Measurements from ENCODE around the gene ZNF134. TPM values are rescaled to one million over a fixed set of nuclear protein-coding genes. Genes with fewer than 3 reads are reported as not detected.

ZNF134 gene
- 6.6 to 9.0 TPM (median 8.3 TPM) in 5 replicates for total RNA-seq (2022; extraction: Qiagen RNA extraction; ENCODE audit: low read depth)

DNA sequence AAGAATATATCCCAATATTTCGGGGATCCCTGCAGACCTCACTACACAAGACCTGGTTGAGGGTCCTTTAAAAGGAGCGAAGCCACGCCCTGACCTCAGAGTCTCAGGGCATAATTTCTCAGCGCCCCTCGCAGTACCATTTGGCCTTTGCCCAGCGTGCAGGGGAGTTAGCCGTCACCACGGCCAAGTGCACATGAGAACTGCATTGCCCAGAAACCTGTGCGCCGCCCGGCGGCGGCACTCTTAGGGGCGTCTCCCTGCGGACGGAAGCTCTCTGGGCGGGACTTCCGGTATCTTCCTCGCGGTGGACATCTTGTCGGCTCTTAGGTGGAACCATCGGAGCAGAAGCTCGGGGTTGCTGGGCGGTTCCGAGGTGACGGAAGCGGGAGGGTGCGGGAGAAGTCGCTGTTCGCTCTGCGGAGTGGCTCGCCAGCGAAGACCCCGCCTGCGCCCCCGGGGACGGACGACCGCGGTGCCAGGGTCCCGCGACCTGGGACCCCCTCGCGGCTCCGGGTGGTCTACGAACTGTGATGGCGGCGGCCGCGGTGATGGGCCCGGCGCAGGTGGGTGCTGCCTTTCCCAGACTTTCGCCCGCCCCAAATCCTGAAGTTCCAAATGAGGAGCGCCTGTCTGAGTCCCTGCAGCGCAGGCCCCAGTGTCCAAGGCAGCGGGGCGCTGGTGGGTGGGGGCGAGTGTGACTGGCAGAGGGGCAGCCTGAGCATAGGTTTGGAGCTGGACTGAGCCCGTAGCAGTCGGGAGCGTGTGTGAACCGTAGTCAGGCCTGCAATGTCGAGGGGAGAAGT, at the start of gene ZNF134:
ZNF134 (plus strand) TSS at position 302 of the 803 bp plus-strand sequence. CDS start 5,227 bp downstream, outside the sequence.

GRCh38 chr19:57578487-57579205, 35.4 kb upstream of the ZNF134 start, which contains the start of gene ZNF416:
TSS of gene ZNF416 (minus strand) at chr19:57578911. CDS start at chr19:57578704, 207 bp downstream.

DNA sequence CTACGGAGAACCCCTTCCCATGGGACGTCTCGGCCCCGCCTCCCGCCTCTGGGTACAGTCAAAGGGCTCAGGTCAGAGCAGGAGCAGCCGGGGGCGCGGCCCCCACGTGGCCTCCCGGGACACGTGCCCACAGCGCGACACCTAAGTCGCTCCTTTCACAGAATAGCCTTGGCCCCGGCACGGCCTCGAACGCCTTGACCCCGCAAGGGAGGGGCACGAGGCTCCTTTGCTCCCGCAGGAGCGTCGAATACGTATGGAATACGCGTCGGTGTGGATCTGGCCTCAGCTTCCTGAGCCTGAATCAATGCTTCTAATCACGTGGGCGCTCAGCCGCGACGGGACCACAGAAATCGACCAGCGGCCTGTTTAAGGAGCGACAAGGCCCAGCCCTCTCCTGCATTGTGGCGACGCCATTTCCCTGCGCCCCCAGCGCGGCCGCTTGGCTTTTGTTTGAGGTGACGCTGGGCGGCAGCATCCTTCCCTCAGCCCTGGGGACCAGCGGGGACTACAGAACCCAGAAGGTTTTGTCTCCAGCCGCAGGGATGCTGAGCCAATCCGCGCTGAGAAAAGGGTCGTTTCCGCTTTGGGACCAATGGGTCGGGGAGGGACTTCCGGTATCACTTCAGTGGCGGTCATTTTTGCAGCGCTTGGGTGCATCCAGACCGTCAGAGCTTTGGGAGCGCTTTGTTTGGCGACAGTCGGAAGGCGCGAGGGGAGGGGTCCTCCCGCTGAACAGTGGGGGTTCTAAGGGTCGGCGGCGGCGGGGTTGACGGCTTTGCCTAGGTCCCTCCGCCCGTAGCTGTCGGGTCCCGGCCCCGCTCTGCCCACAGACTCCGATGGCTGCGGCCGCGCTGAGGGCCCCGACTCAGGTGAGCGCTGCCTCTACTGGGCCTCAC, 30.3 kb upstream of the ZNF134 start, which contains the start of gene ZIK1:
ZIK1 (plus strand) TSS at position 625 of the 896 bp plus-strand sequence; CDS start at position 837, 212 bp downstream.

GRCh38 chr19:57599761-57600383, 14.2 kb upstream of the ZNF134 start, which contains the start of gene ZNF530:
TSS of gene ZNF530 (plus strand) at chr19:57599885. CDS start at chr19:57604346, 4,461 bp downstream.

DNA sequence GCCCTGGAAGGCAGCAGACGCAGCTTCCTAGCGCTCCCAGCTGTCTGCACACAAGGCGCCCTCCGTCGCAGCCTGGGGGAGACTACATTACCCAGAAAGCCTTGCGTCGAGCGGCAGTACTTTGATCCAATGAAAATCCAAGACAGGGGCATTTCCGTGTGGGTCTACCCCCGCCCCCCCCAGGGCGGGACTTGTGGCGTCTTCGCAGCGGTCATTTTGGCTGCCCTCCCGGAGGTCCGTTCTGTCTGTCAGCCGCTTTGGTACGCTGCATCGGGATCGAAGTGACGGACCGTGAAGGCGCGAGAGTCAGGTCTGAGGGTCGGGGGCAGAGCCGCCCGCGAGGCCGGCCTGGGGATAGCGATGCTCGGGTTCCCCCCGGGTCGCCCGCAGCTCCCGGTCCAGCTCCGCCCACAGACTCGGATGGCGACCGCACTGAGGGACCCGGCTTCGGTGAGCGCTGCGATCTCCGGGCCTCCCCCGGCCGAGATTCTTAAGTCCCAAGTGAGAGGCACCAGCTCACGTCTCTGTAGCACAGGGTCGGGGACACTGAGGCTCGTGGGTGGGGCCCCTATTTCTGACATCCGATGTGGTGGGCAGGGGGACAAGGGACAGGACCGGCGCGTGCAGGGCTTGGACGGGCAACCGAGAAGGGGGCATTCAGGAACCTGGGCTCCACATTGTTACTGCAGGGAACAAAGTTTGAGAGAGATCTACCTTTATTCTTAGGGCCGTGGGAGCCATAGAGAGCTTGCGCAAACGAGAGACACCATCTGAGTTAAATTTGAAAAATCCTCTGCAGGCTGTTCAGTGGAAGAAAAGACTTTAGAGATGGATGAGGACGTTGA, 19.2 kb downstream of the ZNF134 start, which contains the start of gene ZNF211:
ZNF211 (plus strand) TSS at position 182 of the 845 bp plus-strand sequence; CDS start at position 361, 179 bp downstream.

GRCh38 chr19:57668635-57669034, 54.6 kb downstream of the ZNF134 start, which contains the start of gene ZSCAN4:
TSS of gene ZSCAN4 (plus strand) at chr19:57668935. CDS start at chr19:57676146, 7,211 bp downstream.

Other genes with a start within 250 kb of the ZNF134 start
- gene ZNF548, start 224.4 kb upstream of the ZNF134 start, total RNA-seq (2022; extraction: Qiagen RNA extraction; ENCODE audit: low read depth), result 4.0 to 4.7 TPM (median 4.4 TPM) in 5 replicates
- 4.2 to 6.8 TPM (median 4.7 TPM) in 5 replicates for gene ZNF17, start 203.1 kb upstream of the ZNF134 start, total RNA-seq (2022; extraction: Qiagen RNA extraction; ENCODE audit: low read depth)
- gene ZNF749, start 178.9 kb upstream of the ZNF134 start, total RNA-seq (2022; extraction: Qiagen RNA extraction; ENCODE audit: low read depth), result 15.2 to 17.6 TPM (median 16.7 TPM) in 5 replicates
- 0.03 to 0.06 TPM (median 0.05 TPM) in 3 of 5 replicates, not detected in the others for gene VN1R1, start 157.1 kb upstream of the ZNF134 start, total RNA-seq (2022; extraction: Qiagen RNA extraction; ENCODE audit: low read depth)
- gene ZNF772, start 136.7 kb upstream of the ZNF134 start, total RNA-seq (2022; extraction: Qiagen RNA extraction; ENCODE audit: low read depth), result 1.3 to 1.8 TPM (median 1.5 TPM) in 5 replicates
- 6.3 to 7.1 TPM (median 6.7 TPM) in 5 replicates for gene ZNF419, start 126.5 kb upstream of the ZNF134 start, total RNA-seq (2022; extraction: Qiagen RNA extraction; ENCODE audit: low read depth)
- gene ZNF773, start 114.3 kb upstream of the ZNF134 start, total RNA-seq (2022; extraction: Qiagen RNA extraction; ENCODE audit: low read depth), result 4.6 to 6.0 TPM (median 4.9 TPM) in 5 replicates
- gene ZNF549, start 86.9 kb upstream of the ZNF134 start, total RNA-seq (2022; extraction: Qiagen RNA extraction; ENCODE audit: low read depth), result 1.4 to 2.3 TPM (median 1.7 TPM) in 5 replicates
- 3.0 to 4.3 TPM (median 3.8 TPM) in 5 replicates for gene ZNF550, start 54.4 kb upstream of the ZNF134 start, total RNA-seq (2022; extraction: Qiagen RNA extraction; ENCODE audit: low read depth)
- gene ZNF416, start 35.3 kb upstream of the ZNF134 start, total RNA-seq (2022; extraction: Qiagen RNA extraction; ENCODE audit: low read depth), result 4.0 to 4.9 TPM (median 4.6 TPM) in 5 replicates
- gene ZIK1, start 30.1 kb upstream of the ZNF134 start, total RNA-seq (2022; extraction: Qiagen RNA extraction; ENCODE audit: low read depth), result not detected in 5 replicates
- 4.6 to 5.5 TPM (median 4.9 TPM) in 5 replicates for gene ZNF530, start 14.4 kb upstream of the ZNF134 start, total RNA-seq (2022; extraction: Qiagen RNA extraction; ENCODE audit: low read depth)
- gene ZNF211, start 18.9 kb downstream of the ZNF134 start, total RNA-seq (2022; extraction: Qiagen RNA extraction; ENCODE audit: low read depth), result 5.2 to 6.6 TPM (median 6.4 TPM) in 5 replicates
- not detected in 5 replicates for gene ZSCAN4, start 54.7 kb downstream of the ZNF134 start, total RNA-seq (2022; extraction: Qiagen RNA extraction; ENCODE audit: low read depth)
- 4.6 to 6.3 TPM (median 5.4 TPM) in 5 replicates for gene ZNF551, start 67.7 kb downstream of the ZNF134 start, total RNA-seq (2022; extraction: Qiagen RNA extraction; ENCODE audit: low read depth)
- not detected in 5 replicates for gene ZNF154, start 95.0 kb downstream of the ZNF134 start, total RNA-seq (2022; extraction: Qiagen RNA extraction; ENCODE audit: low read depth)
- 0.78 to 1.0 TPM (median 0.82 TPM) in 5 replicates for gene ZNF671, start 113.4 kb downstream of the ZNF134 start, total RNA-seq (2022; extraction: Qiagen RNA extraction; ENCODE audit: low read depth)
- gene ZNF776, start 132.6 kb downstream of the ZNF134 start, total RNA-seq (2022; extraction: Qiagen RNA extraction; ENCODE audit: low read depth), result 6.1 to 6.9 TPM (median 6.3 TPM) in 5 replicates
- 6.4 to 7.9 TPM (median 7.0 TPM) in 5 replicates for gene ZNF586, start 155.4 kb downstream of the ZNF134 start, total RNA-seq (2022; extraction: Qiagen RNA extraction; ENCODE audit: low read depth)
- 4.6 to 6.1 TPM (median 5.6 TPM) in 5 replicates for gene ZNF552, start 200.7 kb downstream of the ZNF134 start, total RNA-seq (2022; extraction: Qiagen RNA extraction; ENCODE audit: low read depth)
- gene ZNF587B, start 216.1 kb downstream of the ZNF134 start, total RNA-seq (2022; extraction: Qiagen RNA extraction; ENCODE audit: low read depth), result 8.9 to 10.8 TPM (median 9.7 TPM) in 5 replicates
- 6.2 to 8.4 TPM (median 8.1 TPM) in 5 replicates for gene ZNF587, start 235.6 kb downstream of the ZNF134 start, total RNA-seq (2022; extraction: Qiagen RNA extraction; ENCODE audit: low read depth)